Stimulated activated CD8-positive, alpha-beta memory T cell treated with anti-CD3 and anti-CD28 coated beads, Interleukin-12 subunit alpha, Interleukin-12 subunit beta, amount 100 ng/mL, for 1 hour (primary cell): ENCODE data around the gene CNDP1.
"Not testable (repeated sequence)": the region's sequence is repeated elsewhere in the genome, so short reads cannot be mapped to it uniquely, and the experiment has no call there.

Experiments used
- DNase-seq: peaks from one replicate; pipeline ENCODE4 v3.0.0-alpha.2; 2020; ENCODE audit warnings: low read depth

The CNDP1 gene

DNA sequence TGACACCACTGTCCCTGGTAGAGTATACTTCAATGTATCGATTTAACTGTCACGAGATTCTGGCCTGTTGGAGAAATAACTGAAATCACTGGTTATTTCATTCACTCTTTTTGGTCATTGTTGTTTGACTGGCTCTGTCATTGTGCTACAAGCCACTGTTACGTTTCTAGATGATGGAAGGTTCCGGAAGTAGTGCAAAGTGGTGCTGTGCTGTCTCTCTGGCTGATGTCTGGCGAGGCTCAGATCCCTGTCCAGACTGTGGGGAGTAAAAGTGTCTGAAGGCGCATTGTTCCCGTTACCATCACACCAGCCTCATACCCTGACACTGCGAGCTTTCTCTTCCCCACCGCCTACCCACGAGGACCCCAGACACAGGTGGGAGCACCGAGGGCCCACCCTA is 11.7 kb downstream of the CNDP1 start:
- no peak for DNase-seq

- DNase-seq: no peak
These were observed 12.6 kb downstream of the CNDP1 start for GRCh38 chr18:74546751-74547530.

- DNase-seq: no peak
These were observed 13.6 kb downstream of the CNDP1 start for GRCh38 chr18:74547860-74548259.

GRCh38 chr18:74549591-74550104 is 15.3 kb downstream of the CNDP1 start:
- no peak for DNase-seq

- no peak for DNase-seq
These were observed 16.6 kb downstream of the CNDP1 start for GRCh38 chr18:74550886-74551285.

- DNase-seq: no peak
These were observed 17.2 kb downstream of the CNDP1 start for GRCh38 chr18:74551452-74551851.

- peak; percentile 65 for DNase-seq
These were observed 17.7 kb downstream of the CNDP1 start for GRCh38 chr18:74551936-74552555.

DNA sequence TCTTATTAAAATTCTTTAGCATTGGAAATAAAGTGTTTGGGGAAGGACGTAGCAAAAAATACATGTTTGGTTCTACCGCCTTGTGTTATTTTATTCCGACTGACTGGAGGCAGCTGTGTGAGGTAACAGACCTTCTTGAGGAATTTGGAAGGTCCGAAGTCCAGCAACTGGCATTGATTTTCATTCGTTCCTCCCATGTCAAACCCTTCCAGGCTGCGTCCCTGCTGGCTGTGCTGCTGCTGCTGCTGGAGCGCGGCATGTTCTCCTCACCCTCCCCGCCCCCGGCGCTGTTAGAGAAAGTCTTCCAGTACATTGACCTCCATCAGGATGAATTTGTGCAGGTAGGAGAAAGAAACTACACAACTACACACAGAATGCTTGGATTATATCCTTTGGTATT is 21.8 kb downstream of the CNDP1 start:
- no peak for DNase-seq

DNA sequence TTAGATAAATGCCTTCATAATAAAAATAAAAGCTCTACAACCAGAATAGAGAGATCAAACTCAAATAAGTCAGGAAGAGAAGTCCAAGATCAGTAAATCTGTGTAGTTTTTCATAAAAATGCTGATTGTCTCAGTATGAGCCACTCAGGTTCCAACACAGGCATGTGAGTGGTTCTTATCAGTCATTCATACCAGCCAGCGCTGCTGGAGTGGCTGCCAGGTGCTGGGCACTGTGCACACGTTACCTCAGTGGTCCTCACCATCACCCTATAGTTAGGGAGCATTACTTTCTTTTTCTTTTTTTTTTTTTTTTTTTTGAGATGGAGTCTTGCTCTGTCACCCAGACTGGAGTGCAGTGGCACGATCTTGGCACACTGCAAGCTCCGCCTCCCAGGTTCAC is 23.8 kb downstream of the CNDP1 start:
- DNase-seq: no peak

- no peak for DNase-seq
These were observed 27.9 kb downstream of the CNDP1 start for GRCh38 chr18:74562131-74562730.

DNA sequence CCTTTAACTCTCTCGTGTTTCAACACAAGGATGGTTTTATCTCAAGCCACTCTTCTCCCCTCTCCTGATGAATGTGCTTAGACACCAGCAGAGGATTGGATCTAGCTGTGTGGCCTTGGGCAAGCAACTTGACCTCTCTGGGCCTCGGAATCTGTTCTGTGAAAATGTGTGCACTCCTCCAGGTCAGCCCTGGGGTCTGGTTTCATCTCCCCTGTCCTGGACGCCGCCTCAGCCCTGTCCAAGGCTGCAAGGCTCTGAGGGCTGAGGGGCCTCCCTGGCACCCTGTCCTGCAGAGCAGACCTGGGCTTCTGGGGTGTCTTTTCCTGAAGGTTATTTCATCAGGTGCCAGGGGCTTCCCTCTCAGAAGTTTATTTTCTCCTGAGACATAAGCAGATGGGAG is 28.5 kb downstream of the CNDP1 start:
- no peak for DNase-seq

DNA sequence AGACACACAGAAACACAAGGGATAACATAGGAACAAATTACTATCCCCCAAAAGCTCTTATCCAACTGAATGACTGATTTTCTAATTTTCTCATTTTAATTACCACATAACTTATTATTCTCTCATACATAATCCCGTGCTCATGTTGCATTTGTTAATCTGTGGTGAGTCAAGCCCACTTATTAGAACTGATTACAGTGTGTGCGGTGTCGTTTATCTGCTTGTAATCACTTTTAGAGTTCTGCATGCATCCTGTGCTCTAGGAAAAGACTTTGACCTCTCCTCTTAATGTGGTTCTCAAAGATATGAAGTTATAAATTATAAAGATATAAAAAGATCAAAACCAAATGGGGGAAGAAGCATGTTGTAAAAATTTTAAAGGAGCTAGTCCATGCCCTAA is 29.7 kb downstream of the CNDP1 start:
- no peak for DNase-seq

DNA sequence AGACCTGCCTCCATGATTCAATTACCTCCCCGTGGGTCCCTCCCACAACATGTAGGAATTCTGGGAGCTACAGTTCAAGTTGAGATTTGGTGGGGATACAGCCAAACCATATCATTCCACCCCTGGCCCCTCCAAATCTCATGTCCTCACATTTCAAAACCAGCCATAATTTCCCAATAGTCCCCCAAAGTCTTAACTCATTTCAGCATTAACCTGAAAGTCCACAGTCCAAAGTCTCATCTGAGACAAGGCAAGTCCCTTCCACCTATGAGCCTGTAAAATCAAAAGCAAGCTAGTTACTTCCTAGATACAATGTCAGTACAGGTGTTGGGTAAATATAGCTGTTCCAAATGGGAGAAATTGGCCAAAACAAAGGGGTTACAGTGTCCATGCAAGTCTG is 30.9 kb downstream of the CNDP1 start:
- DNase-seq: not testable (repeated sequence)

DNA sequence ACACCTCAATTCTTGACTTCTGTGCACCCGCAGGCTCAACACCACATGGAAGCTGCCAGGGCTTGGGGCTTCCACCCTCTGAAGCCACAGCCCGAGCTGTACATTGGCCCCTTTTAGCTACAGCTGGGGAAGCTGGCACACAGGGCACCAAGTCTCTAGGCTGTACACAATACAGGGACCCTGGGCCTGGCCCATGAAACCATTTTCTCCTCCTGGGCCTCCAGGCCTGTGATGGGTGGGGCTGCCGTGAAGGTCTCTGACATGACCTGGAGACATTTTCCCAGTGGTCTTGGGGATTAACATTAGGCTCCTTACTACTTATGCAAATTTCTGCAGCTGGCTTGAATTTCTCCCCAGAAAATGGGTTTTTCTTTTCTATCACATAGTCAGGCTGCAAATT is 31.7 kb downstream of the CNDP1 start:
- not testable (repeated sequence) for DNase-seq

- DNase-seq: no peak
These were observed 33.5 kb downstream of the CNDP1 start for GRCh38 chr18:74567822-74568221.

DNA sequence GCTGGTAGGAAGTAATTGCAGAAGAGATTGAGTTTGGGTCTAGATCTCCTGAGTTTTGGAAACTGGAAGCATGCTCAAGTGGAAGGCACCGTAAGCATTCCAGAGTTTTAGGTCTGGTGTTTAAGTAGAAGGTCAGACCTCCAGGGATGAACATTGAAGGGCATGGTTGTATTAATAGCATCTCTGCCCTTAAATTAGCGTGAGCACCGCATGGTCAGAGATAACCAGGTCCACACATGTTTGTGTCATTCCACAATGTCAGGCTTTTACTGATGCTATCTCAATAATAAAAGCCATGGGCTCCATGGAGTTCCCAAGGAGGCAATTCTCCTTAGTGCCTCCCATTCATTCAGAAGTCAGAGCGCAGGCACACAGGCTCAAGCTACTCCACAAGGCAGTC is 35.1 kb downstream of the CNDP1 start:
- DNase-seq: no peak

DNA sequence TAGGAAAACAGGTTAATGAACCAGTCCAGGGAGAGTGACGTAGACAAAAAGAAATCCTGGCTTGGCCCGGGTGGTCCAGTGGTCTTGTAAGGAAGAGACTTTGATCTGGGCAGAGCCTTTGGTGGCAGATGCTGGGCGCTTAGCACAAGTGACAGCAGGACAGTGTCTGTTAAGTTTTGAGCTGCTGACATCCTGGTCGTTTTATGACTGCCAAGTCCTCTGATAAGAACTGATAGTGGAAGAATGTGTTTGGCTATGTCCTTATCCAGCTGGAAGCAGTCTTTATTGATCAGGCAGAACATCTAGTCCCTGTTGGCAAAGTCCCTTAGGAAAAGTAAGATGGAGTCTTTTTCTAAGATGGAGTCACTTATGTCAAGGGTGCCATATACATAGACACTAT is 36.0 kb downstream of the CNDP1 start:
- no peak for DNase-seq

GRCh38 chr18:74571895-74572680 is 37.8 kb downstream of the CNDP1 start:
- no peak for DNase-seq

GRCh38 chr18:74573053-74573452 is 38.8 kb downstream of the CNDP1 start:
- no peak for DNase-seq

GRCh38 chr18:74574916-74575315 is 40.6 kb downstream of the CNDP1 start:
- DNase-seq: no peak

DNA sequence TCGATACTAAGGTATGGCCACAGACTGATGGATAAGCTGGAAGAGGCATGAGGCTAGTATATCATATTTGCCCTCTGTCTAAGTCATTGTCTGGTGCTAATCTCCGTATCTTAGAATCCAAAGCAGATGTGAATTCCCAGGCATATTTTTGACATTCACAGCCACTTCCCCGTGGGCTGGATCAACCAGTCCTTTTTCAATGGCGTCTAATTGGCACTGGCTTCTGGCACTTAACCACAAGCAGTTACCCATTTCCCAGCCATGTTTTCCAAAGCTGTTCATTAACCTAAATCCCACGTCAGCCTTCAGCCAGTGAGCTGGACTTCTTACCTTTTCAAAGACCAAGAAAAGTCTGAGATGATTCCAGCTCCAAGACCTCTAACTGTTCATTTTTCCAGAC is 42.7 kb downstream of the CNDP1 start:
- DNase-seq: no peak

DNA sequence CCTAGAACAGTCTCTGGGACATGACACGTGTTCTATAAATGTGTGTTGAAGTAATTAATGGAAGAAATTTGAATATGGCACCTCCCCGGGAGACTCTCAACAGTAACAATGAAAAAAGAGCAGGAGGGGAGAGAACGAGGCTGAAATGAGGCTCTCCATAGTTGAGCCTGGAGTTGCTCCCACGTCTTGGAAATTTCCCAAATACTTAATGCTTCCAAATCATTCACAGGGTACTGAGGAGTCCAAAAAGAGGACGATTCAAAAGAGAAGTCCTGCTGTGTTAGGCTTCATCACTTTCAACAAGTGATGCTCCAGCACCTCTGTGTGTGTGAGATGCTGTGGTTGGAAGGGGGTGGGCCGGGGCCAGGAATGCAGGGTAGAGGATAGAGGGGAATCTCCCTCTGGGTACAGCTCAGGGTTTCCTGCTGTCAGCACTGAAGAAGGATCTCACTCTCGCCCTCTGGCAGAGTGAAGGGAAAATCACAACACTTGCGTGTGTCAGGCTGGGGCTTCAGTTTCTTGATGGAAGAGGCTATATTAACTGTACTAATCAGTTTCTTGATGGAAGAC is 45.3 kb downstream of the CNDP1 start:
- no peak for DNase-seq
